ENCODE measurements around the gene PDCD1.

DNA sequence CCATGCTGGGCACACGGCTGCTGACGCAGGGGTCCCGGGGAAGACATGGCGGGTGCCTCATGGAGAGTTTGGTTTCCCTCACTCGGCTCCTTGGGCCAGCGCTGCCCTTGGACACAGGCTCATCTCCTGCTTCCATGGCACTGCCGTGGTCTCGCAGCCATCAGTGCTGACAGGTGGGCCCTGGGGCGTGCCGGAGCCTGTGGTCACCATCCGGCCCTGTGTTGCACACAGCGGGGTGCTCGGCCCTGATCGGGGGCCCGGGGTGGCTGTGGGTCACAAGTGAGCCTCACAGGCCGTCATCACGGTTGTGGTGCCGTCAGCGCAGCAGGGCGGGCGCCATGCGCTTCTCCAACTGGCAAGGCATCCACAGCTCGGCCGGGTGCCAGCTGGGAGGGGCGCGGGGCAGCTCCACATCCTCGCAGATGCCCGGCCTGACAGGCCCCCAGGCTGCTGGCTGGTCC is 11.4 kb upstream of the PDCD1 start:
- TF ChIP-seq CTCF (IDR thresholded peaks at IDR 0.05 in 2 of 3, conservative IDR thresholded peaks at IDR 0.05 in 1 of 3; ENCODE audit: borderline replicate concordance in 1 of 3, insufficient read depth in 1 of 3, low read depth in 2 of 3, low read length in 2 of 3), result no peak
- TF ChIP-seq CEBPB (IDR thresholded peaks at IDR 0.05; ENCODE audit: low read depth), result no peak
- no peak for TF ChIP-seq SIN3A (IDR thresholded peaks at IDR 0.05; ENCODE audit: low read depth)
- no peak for TF ChIP-seq EZH2 (IDR thresholded peaks at IDR 0.05)
- TF ChIP-seq POLR2AphosphoS5 (IDR thresholded peaks at IDR 0.05; ENCODE audit: low read depth, low read length), result no peak
- no peak for TF ChIP-seq SP1 (IDR thresholded peaks at IDR 0.05; ENCODE audit: low read depth)
- TF ChIP-seq POLR2A (IDR thresholded peaks at IDR 0.05; ENCODE audit: borderline replicate concordance, extremely low read depth, insufficient read depth, insufficient read length), result no peak
- TF ChIP-seq, protein P1, sequence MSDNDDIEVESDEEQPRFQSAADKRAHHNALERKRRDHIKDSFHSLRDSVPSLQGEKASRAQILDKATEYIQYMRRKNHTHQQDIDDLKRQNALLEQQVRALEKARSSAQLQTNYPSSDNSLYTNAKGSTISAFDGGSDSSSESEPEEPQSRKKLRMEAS (IDR thresholded peaks at IDR 0.05), result no peak
- no peak for TF ChIP-seq REST (IDR thresholded peaks at IDR 0.05; ENCODE audit: low read depth)

Measured in HCT116 (cell line).